Natural killer cell (primary cell): Measurements from ENCODE around the gene EXOSC3. TPM values are rescaled to one million over a fixed set of nuclear protein-coding genes. Genes with fewer than 3 reads are reported as not detected.
A peak's percentile ranks its signal among the peaks of the same experiment; 100 is the strongest.

Experiments used
- ATAC-seq, 3 donors: fragments of 150-1000 bp in 2 of 3; fragments of 200-7000 bp in 1 of 3; cut with Tn5 transposase; 1 replicate in 1 of 3; 2 replicates in 2 of 3; pipeline ENCODE4 v1.10.0; 2021; ENCODE audit warnings: mild to moderate bottlenecking in 2 of 3, moderate library complexity in 2 of 3
- DNase-seq, 2 donors: peaks; one replicate each; pipeline versions ENCODE4 v3.0.0 to v3.0.0-alpha.2; 2013 to 2021; ENCODE audit warnings: mixed read lengths in 1 of 2
- H3K27ac ChIP-seq: one replicate; pipeline ENCODE4 v1.5.1; 2013; ENCODE audit warnings: mild to moderate bottlenecking, low read length
- H3K27me3 ChIP-seq: one replicate; pipeline ENCODE4 v1.6.1; 2013; ENCODE audit warnings: low read length; ENCODE audit not compliant: control insufficient read depth, insufficient read depth
- H3K36me3 ChIP-seq: one replicate; pipeline ENCODE4 v1.6.1; 2013; ENCODE audit warnings: low read length; ENCODE audit not compliant: control insufficient read depth, insufficient read depth
- H3K4me1 ChIP-seq: one replicate; pipeline ENCODE4 v1.6.1; 2013; ENCODE audit warnings: low read length; ENCODE audit not compliant: control insufficient read depth, insufficient read depth
- H3K4me3 ChIP-seq: one replicate; pipeline ENCODE4 v1.5.1; 2013; ENCODE audit warnings: low read length
- H3K9me3 ChIP-seq: one replicate; pipeline ENCODE4 v1.6.1; 2013; ENCODE audit warnings: low read length; ENCODE audit not compliant: control insufficient read depth, insufficient read depth
- H3K27ac Mint-ChIP-seq, 2 donors: one replicate each; pipeline ENCODE4 v1.8.0; 2022; ENCODE audit warnings: mild to moderate bottlenecking in 2 of 2, mixed read lengths in 2 of 2, moderate library complexity in 1 of 2
- H3K27me3 Mint-ChIP-seq, 2 donors: one replicate each; pipeline ENCODE4 v1.8.0; 2022; ENCODE audit warnings: low read depth in 2 of 2, mixed read lengths in 2 of 2
- H3K36me3 Mint-ChIP-seq: one replicate; pipeline ENCODE4 v1.8.0; 2022; ENCODE audit warnings: mixed read lengths
- H3K4me1 Mint-ChIP-seq, 2 donors: one replicate each; pipeline ENCODE4 v1.8.0; 2022; ENCODE audit warnings: mixed read lengths in 2 of 2
- H3K4me3 Mint-ChIP-seq: one replicate; pipeline ENCODE4 v1.8.0; 2022; ENCODE audit warnings: mild to moderate bottlenecking, moderate library complexity, mixed read lengths
- H3K9me3 Mint-ChIP-seq, 2 donors: one replicate each; pipeline ENCODE4 v1.8.0; 2022; ENCODE audit warnings: mixed read lengths in 2 of 2
- WGBS: methylation state at CpG from one replicate; pipeline ENCODE4 v1.1.7; 2013; ENCODE audit warnings: missing lambda C conversion rate; ENCODE audit not compliant: insufficient coverage; 5-methylcytosine and 5-hydroxymethylcytosine counted together
- intact Hi-C: fragments of 100-400 bp; cut with micrococcal nuclease; formaldehyde crosslinking; loops from one replicate; pipeline ENCODE4 v1.14.2; 2022
- total RNA-seq, 4 donors: library from RNA; stranded (reverse); fragments of 120-200 nt in 1 of 4; gene quantifications; one replicate each; pipeline versions ENCODE4 v1.2.3 to v1.2.4, GENCODE V29; 2013 to 2022
- TF ChIP-seq, protein P1 (sequence below): fragments of 200-600 bp; IDR thresholded peaks from one replicate; pipeline ENCODE4 v1.8.0; 2022; ENCODE audit warnings: antibody characterized with exemption

Gene EXOSC3
- total RNA-seq, 3 donors from 2014 or later (not counting 1 experiment from before 2014, with no cell fraction given), result 20.3 to 42.7 (median 24.5) TPM

DNA sequence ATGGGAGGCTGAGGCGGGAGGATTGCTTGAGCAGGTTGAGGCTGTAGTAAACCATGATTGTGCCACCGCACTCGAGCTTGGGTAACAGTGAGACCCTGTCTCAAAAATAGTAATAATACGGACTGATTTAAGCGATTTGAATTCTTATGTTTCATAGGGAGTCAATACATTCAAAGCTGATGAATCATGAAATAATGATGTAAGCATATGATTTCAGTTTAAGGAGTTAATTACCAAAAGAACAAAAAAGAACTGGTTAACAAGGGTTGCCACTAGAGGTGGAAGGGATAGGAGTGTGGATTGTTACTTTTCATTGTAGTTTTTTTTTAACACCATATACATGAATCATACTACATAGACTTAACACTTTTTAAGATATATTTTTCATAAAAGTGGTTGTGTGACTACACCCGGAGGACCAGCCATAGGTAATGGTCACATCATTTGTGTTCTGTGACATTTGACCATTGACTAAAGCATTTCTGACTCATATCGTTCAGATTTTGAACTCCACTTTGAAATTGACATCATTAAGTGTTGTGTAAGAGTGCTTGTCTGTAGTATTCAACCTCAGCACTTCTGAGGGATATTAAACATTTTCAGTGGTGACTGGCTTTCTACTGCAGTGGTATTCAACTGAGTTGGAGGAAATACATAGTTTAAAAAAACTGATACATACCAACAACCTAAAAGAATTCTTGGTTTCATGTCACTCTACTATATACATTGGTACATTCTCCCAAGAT lies 24.3 kb downstream of the EXOSC3 start:
- no peak overlapping the region for H3K27ac Mint-ChIP-seq
- WGBS, result 95% methylated on average over 7 of the region's 7 CpGs

DNA sequence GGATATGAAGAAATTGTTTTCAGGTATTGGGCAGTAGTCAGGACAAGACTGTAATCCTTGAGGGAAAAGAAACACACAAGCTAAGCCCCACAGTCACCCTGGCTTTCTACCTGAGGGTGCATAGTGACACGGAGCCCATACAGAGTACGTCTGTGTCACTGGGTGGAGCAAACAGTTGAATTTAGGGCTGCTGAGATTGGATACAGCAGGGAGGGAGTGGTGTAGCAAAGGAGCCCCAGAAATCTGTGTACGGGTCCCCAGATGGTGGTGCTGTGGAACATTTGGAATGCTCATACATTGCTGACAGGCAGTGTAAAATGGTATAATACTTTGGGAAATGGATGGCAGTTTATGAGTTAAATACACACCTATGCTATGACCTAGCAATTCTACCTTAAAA lies 26.1 kb downstream of the EXOSC3 start:
- 97% methylated on average over 3 of the region's 3 CpGs for WGBS

More for the DNA sequence above, 24.3 kb downstream of the EXOSC3 start:
- Histone ChIP-seq H3K27ac (no peak overlapping the region), H3K4me3 (no peak overlapping the region), H3K4me1 (no peaks in the 10 kb centered on the region), H3K27me3 (no peaks in the 10 kb centered on the region), H3K9me3 (no peaks in the 10 kb centered on the region), H3K36me3 (peaks cover 3% of the 10 kb centered on the region)
- no peak for ATAC-seq
- TF ChIP-seq, protein P1, sequence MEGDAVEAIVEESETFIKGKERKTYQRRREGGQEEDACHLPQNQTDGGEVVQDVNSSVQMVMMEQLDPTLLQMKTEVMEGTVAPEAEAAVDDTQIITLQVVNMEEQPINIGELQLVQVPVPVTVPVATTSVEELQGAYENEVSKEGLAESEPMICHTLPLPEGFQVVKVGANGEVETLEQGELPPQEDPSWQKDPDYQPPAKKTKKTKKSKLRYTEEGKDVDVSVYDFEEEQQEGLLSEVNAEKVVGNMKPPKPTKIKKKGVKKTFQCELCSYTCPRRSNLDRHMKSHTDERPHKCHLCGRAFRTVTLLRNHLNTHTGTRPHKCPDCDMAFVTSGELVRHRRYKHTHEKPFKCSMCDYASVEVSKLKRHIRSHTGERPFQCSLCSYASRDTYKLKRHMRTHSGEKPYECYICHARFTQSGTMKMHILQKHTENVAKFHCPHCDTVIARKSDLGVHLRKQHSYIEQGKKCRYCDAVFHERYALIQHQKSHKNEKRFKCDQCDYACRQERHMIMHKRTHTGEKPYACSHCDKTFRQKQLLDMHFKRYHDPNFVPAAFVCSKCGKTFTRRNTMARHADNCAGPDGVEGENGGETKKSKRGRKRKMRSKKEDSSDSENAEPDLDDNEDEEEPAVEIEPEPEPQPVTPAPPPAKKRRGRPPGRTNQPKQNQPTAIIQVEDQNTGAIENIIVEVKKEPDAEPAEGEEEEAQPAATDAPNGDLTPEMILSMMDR, result no peak
- no peaks in the 10 kb centered on the region for H3K36me3 Mint-ChIP-seq
- no peak for DNase-seq
- no peaks in the 10 kb centered on the region for H3K9me3 Mint-ChIP-seq
- H3K27me3 Mint-ChIP-seq, result no peaks in the 10 kb centered on the region
- H3K4me1 Mint-ChIP-seq, result peaks cover 9 to 15% of the 10 kb centered on the region in 2 donors
- intact Hi-C loops, result no loop called here
- no peak overlapping the region for H3K4me3 Mint-ChIP-seq

DNA sequence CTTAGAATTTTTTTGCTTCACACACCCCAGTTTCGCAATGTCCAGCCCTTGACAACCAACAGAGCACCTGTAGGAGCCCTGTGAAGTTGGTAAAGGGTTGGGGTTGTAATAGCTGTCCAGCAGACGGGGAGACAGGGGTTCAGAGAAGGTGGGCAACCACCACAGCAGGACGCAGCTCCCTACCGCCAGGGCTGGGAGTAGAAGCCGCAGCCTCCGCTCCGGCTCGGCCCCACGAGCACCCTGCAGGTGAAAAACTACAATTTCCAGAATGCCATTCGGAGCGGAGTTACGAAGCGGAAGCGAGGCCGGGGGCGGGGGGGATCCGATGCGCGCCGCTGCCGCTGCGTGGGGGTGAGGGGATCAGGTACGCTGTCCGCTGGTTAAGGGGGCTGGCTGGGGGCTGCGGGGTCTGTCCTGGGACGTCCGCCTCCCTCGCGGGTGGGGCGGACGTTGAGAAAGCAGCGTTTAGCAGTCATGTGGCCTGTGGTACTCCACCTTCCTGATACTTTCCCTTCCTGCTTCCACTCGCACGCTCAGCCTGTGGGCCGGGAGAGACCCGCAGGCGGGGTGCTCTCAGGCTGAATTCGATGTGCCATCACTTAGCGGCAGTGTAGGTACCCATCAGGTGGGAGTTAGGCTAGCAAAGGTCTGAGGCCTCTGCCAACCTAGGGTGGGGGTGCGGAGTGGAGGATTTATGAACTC lies 31.2 kb downstream of the EXOSC3 start, which contains the start of gene TRMT10B:
TRMT10B (plus strand) TSS at position 317 of the 702 bp plus-strand sequence. CDS start 8,127 bp downstream, outside the sequence.
- H3K27me3 Mint-ChIP-seq, result no peaks in the 10 kb centered on the region
- peaks cover 11 to 33% of the 10 kb centered on the region in 2 donors for H3K4me1 Mint-ChIP-seq
- TF ChIP-seq, protein P1, result no peak
- 3% methylated on average over 39 of the region's 40 CpGs for whole genome bisulfite sequencing
- no peaks in the 10 kb centered on the region for H3K9me3 Mint-ChIP-seq
- Histone ChIP-seq H3K27me3 (no peaks in the 10 kb centered on the region), H3K4me3 (peak within 1 kb of the TSS; percentile 89), H3K27ac (peak within 1 kb of the TSS; percentile 76), H3K4me1 (peaks cover 19% of the 10 kb centered on the region), H3K36me3 (no peaks in the 10 kb centered on the region), H3K9me3 (no peaks in the 10 kb centered on the region)
- DNase-seq (peak; percentile 55 to 84), ATAC-seq (peak; percentile 90 to 96 (median 95))
- peak within 1 kb of the TSS; percentile 81 to 94 for H3K27ac Mint-ChIP-seq
- no peaks in the 10 kb centered on the region for H3K36me3 Mint-ChIP-seq
- intact Hi-C loops, result no loop called here
- H3K4me3 Mint-ChIP-seq, result peak within 1 kb of the TSS; percentile 91

More for the DNA sequence above, 26.1 kb downstream of the EXOSC3 start:
- Mint-ChIP-seq H3K27me3 (no peaks in the 10 kb centered on the region), H3K4me1 (peaks cover 20 to 30% of the 10 kb centered on the region in 2 donors), H3K36me3 (no peaks in the 10 kb centered on the region), H3K9me3 (no peaks in the 10 kb centered on the region), H3K27ac (no peak overlapping the region), H3K4me3 (no peak overlapping the region)
- TF ChIP-seq, protein P1, result no peak
- H3K4me3 ChIP-seq, result no peak overlapping the region
- H3K27ac ChIP-seq, result no peak overlapping the region
- H3K9me3 ChIP-seq, result no peaks in the 10 kb centered on the region
- peaks cover 12% of the 10 kb centered on the region for H3K4me1 ChIP-seq
- H3K36me3 ChIP-seq, result peaks cover 1% of the 10 kb centered on the region
- no peak for ATAC-seq
- intact Hi-C loops, result no loop called here
- no peak for DNase-seq
- H3K27me3 ChIP-seq, result no peaks in the 10 kb centered on the region
